Measurements from ENCODE around the gene MRPL38.

DNA sequence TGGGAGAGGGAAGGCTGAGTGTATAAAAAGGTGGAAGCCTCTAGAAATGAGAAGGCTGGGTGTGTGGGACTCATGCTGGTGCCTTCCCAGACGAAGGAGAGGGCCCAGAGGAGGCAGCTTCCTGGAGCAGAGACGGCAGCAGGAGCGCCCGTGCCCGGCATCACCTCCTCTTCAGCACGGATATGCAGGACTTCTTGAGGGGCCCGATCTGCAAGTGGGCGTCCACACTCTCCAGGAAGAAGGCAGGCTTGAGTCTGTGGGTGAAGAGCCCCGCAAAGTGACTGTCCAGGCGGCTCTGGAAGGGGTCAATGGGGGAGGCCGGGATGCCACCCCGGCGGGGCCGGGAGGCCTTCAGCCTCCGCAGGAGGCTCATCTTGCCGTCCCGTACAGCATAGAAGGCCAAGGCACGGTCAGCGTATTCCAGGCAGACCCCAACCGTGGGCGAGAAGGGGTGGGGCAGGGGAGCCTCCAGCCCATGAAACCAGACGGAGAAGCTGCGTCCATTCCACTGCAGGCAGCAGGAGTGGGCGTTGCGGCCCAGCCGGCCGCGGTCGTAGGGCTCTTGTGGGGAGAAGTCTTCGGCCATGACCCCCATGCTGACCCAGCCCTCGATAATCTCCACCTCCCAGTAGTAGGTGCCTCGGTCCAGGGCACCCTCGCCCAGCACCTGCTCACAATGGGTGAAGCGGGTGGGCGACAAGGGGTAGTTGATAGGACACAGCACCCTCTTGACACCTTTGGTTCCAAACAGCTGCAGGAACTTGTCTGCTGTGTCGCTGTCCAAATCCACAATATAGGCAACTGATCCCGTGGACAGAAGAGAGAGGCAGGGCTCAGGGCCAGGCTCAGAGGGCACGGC is 30.1 kb downstream of the MRPL38 start:
- TF ChIP-seq, protein P1, sequence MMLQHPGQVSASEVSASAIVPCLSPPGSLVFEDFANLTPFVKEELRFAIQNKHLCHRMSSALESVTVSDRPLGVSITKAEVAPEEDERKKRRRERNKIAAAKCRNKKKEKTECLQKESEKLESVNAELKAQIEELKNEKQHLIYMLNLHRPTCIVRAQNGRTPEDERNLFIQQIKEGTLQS (IDR thresholded peaks at IDR 0.05), result no peak
- TF ChIP-seq CTCF (IDR thresholded peaks at IDR 0.05; ENCODE audit: low read depth, low read length, missing input control) (no peak), RAD21 (IDR thresholded peaks at IDR 0.05) (no peak), YY1 (IDR thresholded peaks at IDR 0.05) (no peak), RXRA (IDR thresholded peaks at IDR 0.05) (no peak), MAX (IDR thresholded peaks at IDR 0.05) (no peak), GABPA (IDR thresholded peaks at IDR 0.05 in 1 of 2, conservative IDR thresholded peaks at IDR 0.05 in 1 of 2) (no peak), SP1 (IDR thresholded peaks at IDR 0.05) (no peak)
- TF ChIP-seq, protein P2, sequence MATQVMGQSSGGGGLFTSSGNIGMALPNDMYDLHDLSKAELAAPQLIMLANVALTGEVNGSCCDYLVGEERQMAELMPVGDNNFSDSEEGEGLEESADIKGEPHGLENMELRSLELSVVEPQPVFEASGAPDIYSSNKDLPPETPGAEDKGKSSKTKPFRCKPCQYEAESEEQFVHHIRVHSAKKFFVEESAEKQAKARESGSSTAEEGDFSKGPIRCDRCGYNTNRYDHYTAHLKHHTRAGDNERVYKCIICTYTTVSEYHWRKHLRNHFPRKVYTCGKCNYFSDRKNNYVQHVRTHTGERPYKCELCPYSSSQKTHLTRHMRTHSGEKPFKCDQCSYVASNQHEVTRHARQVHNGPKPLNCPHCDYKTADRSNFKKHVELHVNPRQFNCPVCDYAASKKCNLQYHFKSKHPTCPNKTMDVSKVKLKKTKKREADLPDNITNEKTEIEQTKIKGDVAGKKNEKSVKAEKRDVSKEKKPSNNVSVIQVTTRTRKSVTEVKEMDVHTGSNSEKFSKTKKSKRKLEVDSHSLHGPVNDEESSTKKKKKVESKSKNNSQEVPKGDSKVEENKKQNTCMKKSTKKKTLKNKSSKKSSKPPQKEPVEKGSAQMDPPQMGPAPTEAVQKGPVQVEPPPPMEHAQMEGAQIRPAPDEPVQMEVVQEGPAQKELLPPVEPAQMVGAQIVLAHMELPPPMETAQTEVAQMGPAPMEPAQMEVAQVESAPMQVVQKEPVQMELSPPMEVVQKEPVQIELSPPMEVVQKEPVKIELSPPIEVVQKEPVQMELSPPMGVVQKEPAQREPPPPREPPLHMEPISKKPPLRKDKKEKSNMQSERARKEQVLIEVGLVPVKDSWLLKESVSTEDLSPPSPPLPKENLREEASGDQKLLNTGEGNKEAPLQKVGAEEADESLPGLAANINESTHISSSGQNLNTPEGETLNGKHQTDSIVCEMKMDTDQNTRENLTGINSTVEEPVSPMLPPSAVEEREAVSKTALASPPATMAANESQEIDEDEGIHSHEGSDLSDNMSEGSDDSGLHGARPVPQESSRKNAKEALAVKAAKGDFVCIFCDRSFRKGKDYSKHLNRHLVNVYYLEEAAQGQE (IDR thresholded peaks at IDR 0.05), result no peak
